GOT3 (cell line): ENCODE data around the gene GALK2.

ENCODE experiments used
- DNase-seq: peaks from one replicate; lab custom pipeline; 2025; ENCODE audit warnings: mixed read lengths; lab: John Stamatoyannopoulos, UW

The GALK2 gene

DNA sequence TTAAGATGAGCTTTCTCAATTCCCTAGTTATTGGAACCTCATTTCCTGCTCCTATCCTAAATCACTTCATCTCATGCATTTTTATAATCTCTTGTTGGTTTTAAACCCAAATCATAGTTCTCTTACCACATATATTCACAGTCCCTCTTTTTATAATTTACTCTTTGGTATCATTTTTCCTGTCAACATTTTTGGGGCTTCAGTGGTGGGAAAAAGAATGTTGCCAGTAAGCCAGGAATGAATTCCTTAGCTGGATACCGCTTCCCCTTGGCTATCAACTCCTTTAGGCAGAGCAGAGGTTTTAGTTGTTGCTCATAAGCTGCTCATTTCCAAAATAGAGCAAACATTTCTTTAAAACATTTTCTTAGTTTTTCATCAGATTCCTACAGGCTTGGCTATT lies 112.3 kb downstream of the GALK2 start:
- DNase-seq = no peak

DNA sequence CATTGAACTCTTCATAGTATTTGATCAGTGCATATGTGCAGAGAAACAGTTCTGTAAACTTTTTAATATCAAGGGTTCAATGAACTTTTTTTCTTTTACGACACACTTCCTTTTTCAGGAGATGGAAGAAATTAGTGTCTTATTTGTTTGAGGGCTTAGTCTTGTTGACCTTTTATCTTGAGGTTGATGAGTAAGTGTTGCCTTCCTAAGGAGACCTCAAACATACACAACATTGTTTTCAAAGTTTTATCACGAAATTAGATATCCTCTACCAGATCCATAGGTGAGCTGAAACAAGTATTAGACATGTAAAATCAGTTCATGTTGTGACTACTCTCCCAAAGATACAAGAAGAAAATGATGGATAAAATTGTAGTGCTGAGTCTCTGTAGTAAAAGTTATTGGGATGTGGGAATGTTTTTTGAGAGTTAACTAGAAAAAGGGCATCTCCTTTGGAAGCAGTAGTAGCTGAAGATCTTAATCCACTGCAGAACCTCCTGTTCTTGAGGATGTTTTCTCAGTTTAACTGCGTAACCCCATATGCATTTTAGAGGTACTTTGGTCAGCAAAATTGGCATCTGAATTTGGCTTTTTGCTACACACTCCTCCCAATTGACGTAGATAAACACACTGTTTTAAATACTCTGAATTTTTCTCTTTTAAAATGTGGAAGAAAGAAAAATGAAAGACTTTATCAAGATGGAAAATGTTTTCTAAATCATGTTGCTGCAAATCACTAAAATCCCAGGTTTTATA lies 116.8 kb downstream of the GALK2 start:
- no peak for DNase-seq

DNA sequence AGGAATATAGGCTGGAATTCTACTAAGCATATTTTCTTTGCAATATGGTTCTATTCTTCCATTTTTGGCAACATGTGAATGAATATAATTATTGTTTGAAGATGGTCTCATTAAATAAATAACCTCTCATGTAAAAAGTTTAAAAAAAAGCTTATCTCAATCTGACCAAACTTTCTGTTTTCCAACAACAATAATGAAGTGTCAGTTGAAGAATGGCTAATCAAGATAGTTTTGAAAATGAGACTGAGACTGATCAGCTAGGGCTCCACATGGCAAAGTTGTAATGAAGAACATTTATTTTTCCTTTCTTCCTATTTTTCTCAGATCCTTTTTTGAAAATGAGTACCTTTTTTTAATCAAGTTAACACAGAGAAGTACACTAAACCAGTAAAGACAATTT lies 117.4 kb downstream of the GALK2 start:
- DNase-seq = no peak

DNA sequence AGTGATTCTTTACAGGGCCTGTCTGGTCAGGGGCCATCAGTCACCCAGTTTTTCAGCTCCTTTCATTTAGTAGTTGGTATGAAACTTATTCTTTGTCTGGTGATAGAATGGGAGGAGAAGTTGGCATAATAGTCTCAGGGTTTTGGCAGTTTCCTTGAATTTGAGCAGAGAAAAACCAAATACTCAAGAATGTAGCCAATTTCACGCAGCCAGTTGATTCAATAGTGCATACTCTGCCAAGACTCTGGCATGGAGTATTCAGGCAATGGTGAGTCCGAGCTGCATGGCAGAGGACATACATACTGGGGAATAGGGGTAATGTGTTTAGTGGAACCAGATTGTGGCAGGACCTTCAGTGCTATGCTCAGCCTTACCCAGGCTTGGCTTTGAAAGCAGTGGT lies 118.3 kb downstream of the GALK2 start:
- no peak for DNase-seq

DNA sequence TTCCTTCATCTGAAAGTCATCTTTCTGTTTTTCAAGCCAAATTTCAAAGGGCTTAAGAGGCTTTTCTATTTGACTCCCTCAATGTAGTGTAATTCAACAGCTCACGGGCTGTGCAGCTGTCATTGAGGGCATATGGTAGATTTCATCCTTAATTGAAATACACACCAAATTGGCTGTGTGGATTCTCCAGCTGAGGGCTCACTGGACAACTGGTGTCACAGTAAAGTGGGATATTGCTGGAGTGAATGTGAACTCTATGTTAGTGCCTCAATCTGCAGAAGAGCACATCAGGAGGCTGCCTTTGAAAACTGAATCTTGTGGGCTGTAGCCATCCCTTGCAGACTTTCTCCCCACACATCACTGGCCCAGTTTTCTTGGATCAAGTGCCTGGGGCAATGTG lies 120.1 kb downstream of the GALK2 start:
- DNase-seq = no peak

DNA sequence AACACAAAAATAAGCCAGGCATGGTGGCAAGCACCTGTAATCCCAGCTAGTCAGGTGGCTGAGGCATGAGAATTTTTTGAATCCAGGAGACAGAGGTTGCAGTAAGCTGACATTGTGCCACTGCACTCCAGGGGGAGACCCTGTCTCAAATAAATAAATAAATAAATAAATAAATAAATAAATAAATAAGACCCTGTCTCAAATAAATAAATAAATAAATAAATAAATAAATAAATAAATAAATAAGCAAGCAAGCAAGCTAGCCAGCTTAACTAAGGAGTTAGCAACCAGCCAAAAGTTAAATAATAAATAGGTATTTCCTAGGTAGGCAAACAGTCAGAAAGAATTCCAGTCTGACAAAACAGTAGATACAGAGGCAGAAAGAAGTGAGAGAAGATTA lies 123.9 kb downstream of the GALK2 start:
- DNase-seq = no peak

DNA sequence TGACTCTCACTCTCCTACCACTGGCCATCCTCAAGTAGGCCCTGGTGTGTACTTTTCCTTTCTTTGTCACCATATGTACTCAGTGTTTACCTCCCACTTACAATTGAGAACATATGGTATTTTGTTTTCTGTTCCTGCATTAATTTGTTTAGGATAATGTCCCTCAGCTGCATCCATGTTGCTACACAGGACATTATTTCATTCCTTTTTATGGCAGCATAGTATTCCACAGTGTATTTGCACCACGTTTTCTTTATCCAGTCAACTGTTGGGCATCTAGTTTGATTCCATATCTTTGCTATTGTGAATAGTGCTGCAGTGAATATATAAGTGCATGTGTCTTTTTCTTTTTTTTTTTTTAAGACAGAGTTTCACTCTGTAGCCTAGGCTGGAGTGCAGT lies 126.2 kb downstream of the GALK2 start:
- no peak for DNase-seq

DNA sequence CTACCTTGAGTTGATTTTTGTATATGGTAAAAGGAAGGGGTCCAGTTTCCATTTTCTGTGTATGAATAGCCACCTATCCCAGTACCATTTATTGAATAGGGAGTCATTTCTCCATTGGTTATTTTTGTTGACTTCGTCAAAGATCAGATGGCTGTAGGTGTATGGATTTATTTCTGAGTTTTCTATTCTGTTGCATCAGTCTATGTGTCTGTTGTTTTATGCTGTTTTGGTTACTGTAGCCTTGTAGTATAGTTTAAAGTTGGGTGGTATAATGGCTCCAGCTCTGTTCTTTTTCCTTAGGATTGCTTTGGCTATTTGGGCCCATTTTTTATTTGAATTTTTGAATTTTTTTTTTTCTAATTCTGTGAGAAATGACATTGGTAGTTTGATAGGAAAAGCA lies 127.5 kb downstream of the GALK2 start:
- no peak for DNase-seq

DNA sequence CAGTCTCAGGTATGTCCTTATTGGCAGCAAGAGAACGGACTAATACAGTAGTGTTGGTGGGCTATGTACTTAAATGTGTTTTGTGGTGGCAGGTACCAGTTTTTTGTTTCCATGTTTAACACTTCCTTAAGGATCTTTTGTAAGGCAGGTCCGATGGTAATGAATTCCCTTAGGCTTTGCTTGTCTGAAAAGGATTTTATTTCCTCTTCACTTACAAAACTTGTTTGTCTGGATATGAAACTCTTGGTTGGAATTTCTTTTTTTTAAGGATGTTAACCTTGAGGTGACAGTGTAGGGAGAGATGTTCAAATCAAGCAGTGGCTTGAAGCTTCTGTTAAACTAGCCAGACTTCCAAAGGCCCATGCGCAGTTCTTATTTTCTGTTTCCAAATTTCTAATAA lies 130.8 kb downstream of the GALK2 start:
- DNase-seq = no peak

DNA sequence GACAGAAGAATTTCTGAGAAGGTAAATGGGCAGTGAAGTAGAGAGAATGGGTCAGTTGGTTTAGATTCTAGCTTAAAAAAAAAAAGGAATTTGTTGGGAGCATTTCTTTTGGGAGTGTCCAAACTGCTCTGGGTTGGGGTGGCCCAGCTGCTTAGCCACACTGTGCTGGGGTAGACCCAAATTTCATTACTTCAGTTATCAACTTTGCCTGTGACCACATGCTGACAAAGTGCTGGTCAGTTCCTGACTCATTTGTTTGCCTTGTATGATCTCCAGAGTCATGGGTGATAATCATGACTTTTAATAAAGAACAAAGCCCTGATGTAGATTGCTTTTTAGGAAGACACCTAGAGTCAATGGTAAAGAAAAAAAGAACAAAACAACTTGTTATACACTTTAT lies 131.5 kb downstream of the GALK2 start:
- no peak for DNase-seq

DNA sequence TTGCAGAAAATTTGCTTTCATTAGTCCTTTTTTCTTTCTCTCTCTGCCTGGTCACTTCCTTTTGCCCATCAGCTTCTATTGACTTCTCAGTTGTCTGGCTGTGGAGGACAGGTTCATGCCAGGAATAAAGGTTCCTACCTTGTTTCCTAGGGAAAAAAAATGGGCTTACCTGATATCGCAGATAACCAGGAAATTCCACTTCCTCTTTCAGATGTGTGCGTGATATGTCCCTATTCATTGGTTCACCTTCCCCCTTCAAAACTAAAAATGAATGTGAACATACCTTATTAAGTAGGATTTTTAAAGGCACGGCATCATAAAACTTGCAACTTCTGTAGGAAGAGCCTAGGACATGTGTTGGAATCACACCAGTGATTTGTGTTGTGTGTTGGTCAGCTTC lies 133.0 kb downstream of the GALK2 start:
- DNase-seq = no peak

DNA sequence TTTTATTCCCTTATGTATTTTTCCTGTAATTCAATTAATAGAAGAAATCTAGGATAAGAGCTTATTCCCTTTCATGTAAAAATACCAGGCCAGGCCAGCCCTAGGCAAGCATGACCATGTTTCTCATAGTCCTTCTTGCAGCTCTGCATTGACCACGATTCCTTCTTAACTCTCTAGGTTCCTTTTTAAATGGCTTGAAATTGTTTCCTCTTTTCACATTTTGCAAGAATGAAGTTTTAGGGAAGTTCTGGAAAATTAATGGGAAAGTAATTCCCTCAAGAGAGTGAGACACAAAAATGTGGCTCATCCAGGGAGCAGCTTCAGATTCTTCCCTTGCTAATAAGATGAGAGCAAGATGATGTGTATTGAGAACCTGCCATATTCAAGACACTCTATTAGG lies 136.5 kb downstream of the GALK2 start:
- DNase-seq = no peak

DNA sequence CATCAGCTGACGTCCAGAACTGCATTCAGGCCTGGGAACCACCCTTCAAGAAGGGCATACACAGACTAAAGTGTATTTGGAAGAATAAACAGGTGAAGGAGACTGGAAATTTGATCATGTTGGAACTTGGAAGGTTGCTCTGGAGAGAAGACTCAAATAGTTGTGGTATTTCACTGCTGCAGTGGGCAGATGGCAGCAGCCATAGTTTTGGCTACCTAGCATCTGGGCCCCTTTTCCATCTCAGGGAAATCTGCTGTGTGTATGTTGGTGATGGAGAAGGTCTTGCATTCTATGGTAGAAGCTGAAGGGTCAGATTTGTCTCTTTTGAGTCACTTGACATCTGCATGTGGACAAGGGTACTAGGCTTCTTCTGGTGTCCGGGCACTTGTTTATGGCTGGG lies 138.6 kb downstream of the GALK2 start:
- DNase-seq = no peak

DNA sequence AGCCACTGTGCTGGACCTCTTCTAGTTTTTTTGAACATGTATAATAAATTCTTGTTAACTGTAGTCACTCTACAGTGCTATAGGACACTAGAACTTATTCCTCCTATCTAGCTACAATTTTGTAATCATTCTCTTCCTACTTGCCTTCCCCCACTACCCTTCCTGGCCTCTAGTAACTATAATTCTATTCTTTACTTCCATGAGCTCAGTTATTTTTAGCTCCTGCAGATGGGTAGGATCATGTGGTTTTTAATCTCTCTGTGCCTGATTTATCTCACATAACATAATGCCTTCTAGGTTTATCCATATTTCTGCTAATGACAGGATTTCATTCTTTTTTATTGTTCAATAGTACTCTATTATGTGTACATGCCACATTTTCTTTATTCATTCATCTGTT lies 139.8 kb downstream of the GALK2 start:
- no peak for DNase-seq

DNA sequence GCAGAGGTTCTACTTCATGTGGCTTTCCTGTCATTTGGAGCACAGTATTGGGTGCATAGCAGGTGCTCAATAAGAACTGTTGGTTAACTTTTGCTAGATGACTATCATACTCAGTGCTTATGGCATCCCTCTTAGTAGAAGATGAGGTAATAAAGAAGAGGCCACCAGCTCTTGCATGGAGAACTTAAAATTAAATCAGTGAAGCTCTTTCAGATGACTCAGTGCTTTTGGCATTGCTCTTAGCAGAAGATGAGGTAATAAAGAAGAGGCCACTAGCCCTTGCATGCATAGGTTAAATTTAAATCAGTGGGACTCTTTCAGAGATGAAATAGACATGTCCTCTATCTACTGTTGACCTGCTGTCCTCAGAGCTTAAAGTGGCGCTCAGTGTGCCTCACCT lies 143.6 kb downstream of the GALK2 start:
- DNase-seq = no peak

DNA sequence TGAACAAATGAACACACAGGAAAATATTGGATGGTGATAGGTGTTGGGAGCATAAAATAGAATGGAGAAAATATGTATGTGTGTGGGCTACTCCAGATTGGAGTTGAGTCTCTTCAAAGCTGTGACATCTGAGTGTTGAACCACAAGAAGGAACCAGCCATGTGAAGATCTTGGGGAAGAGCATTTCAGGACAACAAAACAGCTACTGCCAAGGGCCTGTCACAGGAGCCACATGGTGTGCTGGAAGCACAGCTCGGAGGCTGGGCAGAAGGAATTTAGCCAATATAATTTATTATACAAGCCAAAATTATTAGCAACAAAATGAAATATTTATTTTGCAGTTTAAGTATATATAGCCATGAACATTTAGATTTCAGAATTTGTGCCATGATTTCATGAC lies 144.7 kb downstream of the GALK2 start:
- no peak for DNase-seq

DNA sequence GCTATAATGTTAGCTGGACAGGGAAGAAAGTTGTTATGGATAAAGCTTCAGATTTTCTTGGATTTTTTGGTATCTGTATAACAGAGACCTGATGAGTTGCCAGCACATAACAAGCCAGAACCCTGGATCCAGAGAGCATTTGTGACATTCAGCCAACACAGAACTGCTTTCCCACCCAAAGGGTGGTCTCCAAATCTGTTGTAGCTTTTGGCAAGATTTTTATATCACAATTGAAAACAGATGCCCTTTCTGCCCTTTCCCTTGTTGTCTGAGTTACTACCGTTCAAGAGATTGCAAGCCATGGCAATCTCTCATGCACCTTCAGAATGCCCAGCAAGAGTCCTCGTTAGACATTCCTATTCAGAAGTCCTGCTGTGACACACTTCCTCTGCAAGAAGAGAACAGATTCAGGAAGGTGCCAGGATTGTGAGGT lies 145.4 kb downstream of the GALK2 start:
- DNase-seq = no peak

DNA sequence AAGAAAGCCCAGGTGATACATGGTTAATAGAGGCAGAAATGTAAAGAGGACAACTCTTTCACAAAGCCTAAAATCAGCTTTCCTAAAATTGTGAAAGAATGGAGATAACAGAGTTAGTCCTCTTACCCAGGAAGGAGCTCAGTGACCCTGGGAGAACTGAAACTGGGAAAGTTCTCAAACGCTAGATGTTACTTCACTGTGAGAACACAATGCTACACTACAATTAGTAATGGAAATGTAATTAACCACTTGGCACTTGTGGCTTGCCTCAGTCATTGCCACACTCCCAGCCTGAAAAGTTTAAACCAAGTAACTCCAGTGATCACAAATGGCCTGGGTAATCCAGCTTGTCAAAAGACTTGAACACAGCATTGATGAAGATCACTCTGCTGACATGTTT lies 150.3 kb downstream of the GALK2 start:
- DNase-seq = no peak

DNA sequence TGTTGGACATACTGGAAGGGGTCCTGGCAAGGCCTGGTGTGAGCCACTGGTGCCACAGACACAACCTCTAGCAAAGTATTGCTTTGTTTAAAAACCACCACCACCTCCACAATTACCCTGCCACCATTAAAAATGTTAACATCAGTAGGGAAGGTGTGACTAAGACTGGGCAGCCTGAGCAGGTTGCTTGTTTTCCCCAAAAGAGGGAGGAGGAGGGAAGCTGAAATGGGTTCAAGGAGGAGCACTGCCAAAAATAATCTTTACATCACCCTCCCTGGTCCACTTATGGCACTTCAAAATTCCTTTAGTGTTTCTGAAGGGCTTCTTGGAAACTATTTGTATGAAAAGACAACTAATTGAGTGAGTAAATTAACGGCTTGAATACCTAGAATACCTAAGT lies 153.2 kb downstream of the GALK2 start:
- no peak for DNase-seq

DNA sequence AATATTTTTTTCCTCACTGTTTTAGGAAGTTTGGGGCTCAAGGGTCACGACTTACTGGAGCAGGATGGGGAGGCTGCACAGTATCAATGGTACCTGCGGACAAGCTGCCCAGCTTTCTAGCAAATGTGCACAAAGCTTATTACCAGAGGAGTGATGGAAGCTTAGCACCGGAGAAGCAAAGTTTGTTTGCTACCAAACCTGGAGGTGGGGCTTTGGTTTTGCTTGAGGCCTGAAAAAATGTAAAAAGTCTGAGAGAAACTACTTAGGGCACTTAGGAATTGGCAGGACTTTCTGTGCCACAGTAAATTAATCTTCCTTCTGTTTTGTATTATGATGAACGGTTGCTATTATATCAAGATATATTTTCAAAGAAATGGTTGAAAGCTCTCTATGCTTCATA lies 157.9 kb downstream of the GALK2 start:
- DNase-seq = no peak

DNA sequence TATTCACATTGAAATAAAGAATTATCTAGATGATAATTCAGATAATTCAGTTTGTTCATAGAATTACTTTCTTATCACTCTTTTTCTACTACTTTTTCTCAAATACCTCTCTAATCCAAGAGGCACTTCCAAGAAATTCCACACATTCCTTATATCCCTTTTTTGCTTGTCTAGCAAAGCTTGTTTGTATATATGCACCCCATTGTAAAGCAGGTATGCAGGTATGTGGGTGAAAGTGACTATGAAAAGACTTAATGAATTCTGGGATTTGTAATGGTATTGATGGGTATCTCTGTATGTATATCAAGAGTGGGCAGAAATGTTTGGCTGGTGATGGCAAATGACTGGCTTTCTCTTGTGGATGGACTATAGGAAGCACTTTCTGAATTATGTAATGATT lies 158.9 kb downstream of the GALK2 start:
- DNase-seq = no peak

DNA sequence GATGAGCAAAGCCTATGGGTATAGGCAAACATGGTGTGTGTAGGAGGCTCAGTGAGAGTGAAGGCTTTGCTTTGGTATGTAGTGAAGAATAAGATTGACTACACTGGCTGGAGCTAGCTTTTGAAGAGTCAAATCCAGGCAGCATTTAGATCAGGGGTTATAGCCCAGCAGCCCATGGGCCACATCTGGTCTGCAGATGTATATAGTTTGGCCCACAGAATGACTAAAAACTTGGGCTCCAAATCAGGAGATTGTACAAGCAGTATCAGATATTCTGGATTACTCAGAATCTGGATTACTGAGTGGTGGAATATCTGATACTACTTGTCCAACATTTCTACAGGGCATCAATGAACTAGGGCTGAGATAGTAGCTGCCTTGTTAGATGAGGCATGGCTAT lies 160.1 kb downstream of the GALK2 start:
- no peak for DNase-seq

DNA sequence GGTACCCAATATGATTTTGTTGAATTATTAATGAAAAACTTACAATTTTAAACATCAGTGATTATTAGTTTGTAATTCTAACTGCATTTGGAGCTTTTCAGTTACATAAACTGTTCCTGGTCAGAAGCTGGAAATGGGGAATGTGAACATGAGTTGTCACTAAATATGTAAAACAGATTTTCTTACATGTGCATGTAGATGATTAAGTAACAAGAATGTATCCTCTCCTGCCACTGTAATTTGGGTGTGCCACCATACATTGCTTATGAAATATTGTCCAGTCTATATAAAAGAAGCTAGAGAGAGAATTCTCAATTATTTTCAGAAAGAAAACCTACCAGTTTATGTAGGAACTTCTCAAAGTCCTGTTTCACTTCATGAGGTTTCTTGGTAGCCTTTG lies 161.4 kb downstream of the GALK2 start:
- DNase-seq = no peak

DNA sequence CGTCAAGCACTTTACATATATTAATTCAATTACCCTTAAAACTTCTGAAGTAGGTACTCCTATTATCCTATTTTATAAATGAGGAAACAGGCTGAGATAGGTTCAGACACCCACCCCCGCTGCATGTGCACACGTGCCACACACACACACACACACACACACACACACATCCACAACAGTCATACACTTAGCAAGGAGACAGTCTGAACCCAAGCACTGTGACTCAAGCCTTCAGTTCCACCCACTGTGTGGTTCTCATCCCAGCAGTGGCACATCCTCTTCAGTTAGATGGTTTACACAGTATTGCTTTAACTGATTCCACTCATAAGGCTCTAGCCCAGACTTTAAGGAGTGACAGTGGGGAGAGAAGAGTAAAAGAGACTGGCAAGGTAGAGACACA lies 161.9 kb downstream of the GALK2 start:
- no peak for DNase-seq

DNA sequence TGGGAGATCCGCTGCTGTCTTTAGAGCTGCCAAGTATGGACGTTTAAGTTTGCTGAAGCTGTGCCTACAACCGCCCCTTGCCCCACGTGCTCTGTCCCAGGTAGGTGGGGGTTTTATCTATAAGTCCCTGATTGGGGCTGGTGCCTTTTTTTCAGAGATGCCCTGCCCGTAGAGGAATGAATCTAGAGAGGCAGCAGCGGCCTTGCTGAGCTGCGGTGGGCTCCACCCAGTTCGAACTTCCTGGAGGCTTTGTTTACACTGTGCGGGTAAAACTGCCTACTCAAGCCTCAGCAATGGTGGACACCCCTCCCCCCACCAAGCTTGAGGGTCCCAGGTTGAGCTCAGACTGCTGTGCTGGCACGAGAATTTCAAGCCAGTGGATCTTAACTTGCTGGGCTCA lies 169.6 kb downstream of the GALK2 start:
- no peak for DNase-seq
